KG1 (cell line): Measurements from ENCODE around the gene GSTT2.
"Not testable (repeated sequence)": the region's sequence is repeated elsewhere in the genome, so short reads cannot be mapped to it uniquely, and the experiment has no call there.

Experiments used
- DNase-seq: peaks from one replicate; lab custom pipeline; 2025; lab: John Stamatoyannopoulos, UW

The GSTT2 gene

DNA sequence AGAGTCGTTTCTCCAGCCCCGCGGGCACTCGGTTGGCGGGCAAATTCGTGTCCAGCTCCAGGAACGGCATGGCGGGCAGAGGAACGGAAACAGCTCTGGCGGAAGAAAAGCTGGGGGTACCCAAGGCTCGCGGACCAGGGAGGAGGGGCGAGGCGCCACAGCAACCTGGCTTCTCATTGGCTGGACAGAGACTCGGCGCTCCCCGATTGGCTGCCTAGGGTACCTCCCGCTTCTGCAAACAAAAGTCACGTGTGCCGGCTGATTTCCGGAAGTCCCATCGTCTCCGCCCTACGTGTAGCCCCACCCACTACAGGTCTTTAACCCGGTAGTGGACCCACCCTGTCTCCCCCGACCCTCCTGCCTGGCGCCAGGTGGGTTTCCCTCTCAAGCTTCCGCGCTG lies 5.6 kb upstream of the GSTT2 start, which contains the start of gene DDT:
Gene DDT, minus strand, starts transcription at position 97 of the 400 bp plus-strand sequence. Its CDS starts 27 bp downstream, at position 70.
- DNase-seq: not testable (repeated sequence)

DNA sequence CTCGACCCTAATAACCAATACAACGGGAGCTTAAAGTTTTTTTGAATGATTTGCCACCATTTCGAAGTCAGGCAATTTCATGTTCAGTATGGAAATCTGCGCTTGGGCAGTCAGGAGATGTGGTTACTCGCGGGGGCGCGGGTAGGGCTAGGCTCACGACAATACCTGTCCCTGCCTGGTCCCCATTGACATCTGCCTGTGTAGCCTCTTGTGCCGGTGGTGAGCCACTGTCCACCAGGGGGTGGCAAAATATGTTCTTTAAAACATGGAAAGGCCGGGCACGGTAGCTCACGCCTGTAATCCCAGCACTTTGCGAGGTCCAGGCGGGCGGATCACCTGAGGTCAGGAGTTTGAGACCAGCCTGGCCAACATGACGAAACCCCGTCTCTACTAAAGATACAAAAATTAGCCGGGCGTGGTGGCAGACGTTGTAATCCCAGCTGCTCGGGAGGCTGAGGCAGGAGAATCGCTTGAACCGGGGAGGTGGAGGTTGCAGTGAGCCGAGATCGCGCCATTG lies 5.0 kb upstream of the GSTT2 start:
- DNase-seq: not testable (repeated sequence)

DNA sequence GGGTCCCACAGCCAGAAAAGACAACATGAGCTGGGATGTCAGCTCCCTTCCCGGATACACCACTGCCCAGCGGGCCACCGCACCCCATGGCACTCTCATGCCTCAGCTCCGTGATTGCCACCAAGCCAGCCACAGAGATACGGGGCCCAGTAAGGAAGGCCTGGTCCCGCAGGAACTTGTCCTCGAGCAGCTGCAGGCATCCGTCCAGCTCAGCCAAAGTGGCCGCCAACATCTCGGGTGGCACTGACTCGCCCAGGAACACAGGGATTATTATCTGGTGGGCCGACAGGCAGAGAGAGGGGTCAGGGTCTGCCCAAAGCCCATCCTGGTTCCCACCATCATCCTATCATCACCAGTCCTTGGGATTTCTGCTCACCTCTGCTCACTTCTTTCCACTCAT lies 2.6 kb upstream of the GSTT2 start:
- not testable (repeated sequence) for DNase-seq

DNA sequence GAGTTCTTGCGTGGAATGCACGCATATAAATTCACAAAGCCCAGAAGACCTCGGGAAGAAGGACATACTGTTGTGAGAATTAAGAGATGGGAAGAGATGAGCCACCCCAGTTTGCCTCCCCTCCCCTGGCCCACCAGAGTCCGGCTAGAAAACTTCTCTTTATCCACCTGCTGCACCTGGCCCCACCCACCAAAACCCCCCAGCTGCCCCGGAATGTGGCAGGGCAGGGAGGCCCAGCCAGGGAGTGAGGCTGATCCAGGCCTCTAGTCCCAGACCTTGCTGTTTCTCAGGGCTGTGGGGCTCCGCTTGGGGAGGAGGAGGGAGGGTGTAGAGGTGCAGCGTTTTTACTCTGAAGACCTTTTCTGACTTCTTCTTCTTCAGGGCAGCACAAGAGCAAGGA lies 633 bp downstream of the GSTT2 start:
- DNase-seq: not testable (repeated sequence)

DNA sequence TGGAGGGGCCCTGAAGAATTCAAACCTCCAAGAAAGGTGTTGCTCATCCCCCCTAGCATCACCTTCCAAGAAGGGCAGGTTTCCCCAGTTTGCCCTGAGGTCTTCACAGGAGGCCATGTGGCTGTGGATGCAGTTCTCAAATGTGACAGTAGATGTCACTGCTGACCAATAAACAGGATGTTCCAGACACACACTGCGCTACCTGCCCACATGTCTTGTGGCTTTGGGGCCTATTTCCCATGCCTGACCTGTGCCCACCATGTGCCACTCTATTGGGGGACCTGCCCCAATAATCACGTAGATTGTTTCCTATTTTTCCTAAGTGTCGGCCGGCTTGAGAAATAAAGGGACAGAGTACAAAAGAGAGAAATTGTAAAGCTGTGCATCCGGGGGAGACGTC lies 4.5 kb downstream of the GSTT2 start:
- DNase-seq: no peak

DNA sequence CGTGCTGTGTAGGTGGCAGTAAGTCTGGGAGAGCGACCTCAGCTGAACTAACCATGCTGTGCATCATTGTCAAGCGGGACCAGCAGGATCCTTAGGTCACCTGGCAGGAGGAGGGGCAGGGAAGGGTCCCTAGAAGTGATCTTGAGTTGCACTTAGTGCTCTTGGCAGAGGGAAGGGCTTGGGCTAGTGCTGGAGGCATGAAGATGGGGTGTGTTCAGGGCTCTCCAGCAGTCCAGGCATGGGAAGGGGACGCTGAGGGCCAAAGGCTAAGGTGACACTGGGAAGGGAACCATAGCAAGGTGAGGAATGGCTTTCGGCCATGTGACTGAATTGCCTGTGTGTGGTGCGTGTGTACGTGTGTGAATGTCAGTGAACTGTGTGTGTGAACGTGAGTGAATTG lies 6.2 kb downstream of the GSTT2 start:
- DNase-seq: not testable (repeated sequence)

DNA sequence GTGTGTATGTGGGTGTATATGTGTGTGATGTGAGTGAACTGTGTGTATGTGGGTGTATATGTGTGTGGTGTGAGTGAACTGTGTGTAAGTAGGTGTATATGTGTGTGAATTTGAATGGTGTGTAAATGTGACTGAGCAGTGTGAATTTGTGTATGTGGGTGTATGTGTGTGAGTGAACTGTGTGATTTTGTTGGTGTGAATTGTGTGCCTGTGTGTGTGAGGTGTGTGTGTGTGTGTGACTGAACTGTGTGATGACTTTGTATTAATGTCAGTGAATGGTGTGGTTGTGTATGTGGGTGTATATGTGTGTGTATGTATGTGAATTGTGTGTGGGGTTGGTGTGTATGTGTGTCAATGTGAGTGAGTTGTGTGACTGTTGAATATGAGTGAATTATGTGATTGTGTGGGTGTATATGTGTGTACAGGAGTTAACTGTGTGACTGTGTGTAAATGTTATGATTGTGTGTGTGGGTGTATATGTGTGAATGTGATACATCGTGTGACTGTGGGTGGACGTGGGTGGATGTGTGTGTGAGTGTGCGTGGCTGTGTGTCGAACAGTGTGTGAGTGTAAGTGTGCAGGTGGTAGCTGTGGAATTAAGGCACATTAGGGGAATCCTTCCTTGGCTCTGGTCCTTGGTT lies 6.7 kb downstream of the GSTT2 start:
- DNase-seq: not testable (repeated sequence)

DNA sequence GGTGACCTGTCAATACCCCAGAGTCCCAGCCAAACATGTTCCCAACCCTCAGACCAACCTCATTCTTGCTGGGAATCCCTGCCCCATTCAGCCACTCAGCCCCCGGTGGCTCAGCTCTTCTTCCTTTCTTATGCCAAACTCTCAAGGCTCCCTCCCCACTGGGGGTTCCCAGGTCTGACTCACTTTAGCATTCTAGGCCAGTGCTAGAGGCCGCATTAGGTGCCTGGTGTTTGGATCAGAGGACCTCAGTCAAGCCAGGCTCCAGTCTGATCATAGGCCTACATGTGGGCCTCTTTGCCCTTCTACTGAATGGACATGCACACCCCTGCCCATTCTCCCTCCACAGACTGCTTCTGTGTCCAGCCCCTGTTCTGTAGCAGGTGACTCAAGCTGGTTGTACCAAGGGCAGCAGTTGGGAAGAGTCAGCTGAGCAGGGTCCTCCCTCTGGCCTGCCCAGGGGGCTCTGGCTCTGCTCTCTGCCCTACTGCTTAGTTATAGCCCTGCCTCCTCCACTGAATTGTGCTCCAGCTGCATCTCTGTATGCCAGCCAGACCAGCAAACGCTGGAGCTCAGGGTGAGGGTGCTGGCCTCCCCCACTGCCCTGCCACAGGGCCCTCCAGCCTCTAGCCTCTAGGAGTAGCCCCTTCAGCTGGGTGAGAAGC lies 9.8 kb downstream of the GSTT2 start:
- DNase-seq: not testable (repeated sequence)

DNA sequence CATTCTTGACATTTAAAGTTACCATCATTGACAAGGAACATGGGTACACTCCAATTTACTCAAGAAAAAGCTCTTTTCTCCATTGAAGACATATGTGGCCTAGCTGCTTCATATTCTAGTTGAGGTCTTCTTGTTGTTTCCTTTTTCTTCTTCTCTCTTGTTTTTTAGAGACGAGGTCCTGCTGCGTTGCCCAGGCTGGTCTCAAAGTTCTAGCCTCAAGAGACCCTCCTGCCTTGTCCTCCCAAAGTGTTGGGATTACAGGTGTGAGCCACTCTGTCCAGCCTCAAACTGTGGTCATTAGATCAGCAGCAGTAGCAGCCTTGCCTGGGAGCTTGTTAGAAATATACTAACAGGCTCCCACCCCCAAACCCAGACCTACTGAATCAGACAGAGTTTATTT lies 13.1 kb downstream of the GSTT2 start:
- DNase-seq: not testable (repeated sequence)

DNA sequence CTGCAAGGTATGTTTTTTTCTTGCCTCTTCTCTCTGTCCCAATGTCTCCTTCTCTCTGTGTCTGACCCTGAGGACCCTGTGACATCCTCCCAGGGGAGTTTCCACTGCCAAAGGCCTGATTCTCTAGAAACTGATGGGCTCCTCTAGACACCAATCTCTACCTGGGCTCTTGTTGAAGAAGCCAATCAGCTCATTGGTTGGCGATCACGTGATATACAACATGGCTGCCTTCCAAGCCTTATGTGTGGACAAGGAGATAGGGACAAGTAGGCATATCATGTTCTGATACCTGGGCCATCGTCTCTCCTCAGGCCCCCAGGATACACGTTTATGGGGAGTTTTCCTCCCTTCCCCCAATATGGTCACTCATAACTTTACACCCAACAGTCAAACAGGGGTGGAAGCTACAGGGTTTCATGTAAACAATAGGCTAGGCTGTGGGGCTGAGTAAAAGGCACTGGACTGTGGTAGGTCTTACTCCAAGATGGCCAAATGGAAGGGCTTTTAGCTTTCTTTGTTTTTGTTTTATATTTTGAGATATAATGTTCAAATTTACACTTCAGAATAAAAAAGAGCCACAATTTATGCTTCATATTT lies 13.7 kb downstream of the GSTT2 start:
- DNase-seq: not testable (repeated sequence)

DNA sequence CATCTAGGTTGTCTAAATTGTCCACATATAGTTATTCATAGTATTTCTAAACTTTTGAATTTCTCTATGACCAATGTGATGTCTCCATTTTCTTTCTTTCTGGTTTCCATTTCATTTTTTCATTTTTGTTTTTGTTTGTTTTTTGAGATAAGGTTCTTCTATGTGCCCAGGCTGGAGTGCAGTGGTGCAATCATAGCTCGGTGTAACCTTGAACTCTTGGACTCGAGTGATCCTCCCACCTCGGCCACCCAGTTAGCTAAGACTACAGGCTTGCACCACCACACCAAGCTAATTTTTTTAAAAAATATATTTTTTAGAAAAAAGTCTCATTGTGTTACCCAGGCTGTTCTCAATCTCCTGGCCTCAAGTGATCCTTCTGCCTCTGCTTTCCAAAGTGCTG lies 17.2 kb downstream of the GSTT2 start:
- no peak for DNase-seq

DNA sequence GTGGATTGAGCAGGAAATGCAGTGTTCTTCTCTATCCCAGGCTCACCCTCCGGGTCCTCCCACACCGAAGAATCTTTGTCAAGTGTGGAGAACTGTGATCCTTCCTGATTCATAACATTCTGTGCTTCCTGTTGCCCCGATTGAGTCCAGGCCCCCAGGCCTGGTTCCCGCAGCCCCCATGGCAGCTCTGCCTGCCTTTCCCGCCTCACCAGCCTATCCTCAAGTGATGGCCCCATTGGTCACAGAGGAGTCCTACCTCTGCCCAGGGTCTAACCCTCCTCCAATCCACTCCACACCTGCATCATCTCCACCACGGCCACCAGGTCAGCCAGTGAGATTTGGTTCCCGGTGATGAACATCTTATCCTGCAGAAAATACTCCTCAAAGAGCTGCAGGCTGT lies 19.8 kb downstream of the GSTT2 start:
- DNase-seq: not testable (repeated sequence)

DNA sequence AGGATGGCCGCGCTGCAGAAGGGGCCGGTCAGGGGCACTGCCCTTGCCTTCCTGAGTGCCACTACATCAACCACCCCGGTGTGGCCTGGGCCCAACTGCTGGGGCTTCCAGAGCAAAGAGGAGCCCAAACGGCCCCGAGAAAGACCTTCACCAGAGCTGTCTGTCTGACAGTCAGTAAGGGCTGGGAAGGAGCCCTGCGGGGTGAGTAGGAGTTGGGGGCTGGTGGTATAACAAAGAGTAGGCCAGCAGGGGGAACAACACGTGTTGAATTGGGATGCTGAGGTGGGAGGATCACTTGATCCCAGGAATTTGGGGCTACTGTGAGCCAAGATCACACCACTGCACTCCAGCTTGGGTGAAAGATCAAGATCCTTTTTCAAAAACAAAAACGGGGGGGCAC lies 21.4 kb downstream of the GSTT2 start:
- DNase-seq: no peak

DNA sequence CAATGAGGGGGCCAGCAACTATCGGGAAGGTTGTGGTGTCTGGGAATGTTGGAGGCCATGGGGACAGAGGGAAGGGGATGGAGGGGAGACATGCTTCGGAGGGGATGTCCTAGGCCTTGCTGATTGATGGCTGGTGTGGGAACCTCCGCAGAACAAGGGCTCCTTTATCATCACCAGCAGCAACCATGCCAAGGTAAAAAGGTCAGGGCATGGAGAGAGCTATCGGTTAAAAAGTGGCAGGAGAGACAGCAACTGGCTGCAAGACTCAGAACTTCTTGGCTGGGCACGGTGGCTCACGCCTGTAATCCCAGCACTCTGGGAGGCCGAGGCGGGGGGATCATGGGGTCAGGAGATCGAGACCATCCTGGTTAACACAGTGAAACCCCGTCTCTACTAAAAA lies 22.3 kb downstream of the GSTT2 start:
- no peak for DNase-seq

DNA sequence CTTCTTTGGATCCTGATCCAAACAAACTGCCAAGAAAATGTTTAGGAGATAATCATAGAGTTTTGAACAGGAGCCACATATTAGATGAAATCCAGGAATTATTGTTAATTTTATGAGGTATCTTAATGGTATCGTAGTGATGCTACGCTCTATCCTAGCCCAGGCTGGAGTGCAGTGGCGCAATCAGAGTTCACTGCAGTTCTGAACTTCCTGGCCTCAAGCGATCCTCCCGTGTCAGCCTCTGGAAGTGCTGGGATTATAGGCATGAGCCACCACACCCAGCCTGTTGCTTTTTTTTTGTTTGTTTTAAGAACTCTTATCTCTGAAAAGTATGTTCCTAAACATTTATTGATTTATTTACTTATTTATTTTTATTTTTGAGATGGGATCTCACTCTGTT lies 22.9 kb downstream of the GSTT2 start:
- DNase-seq: no peak

DNA sequence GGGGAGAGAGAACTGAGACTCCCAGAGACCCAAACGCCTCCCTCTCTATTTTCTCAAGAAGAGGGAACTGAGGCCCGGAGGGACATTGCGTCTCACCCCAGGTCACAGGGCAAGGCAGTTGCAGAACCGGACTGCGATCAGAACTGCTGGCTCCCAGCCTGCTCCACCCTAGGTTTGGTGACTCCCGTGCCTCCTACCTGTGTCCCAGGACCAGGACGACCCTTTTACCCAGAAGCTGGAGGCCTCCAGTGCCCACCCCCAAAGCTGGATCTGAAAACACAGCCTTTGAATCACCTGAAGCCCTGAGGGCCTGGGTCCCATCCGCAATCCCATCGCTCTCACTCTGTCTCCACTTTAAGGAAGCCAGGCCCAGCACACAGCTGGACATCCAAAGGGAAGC lies 24.0 kb downstream of the GSTT2 start:
- DNase-seq: no peak

DNA sequence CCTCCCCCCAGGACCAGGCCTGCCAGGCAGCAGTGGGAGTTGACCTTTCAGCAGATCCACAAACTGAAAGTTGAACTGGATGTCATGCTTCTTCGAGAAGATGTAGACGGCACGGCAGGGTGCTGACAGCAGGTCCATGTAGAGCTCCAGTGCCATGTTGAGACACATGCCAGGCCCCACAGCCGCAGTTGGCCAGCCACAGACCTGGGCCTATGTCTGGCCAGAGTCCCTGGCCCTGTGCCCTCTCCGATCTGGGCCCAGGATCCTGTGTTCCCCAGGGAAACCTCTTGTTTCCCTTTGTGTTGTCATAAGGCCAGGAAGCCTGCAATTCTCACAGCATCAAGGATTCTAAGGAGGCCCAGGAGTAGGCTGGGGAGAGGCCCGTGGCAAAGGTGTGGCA lies 25.3 kb downstream of the GSTT2 start, which contains the start of gene GSTT4:
Gene GSTT4, minus strand, starts transcription at position 253 of the 400 bp plus-strand sequence. Its CDS starts 97 bp downstream, at position 156.
- DNase-seq: no peak

DNA sequence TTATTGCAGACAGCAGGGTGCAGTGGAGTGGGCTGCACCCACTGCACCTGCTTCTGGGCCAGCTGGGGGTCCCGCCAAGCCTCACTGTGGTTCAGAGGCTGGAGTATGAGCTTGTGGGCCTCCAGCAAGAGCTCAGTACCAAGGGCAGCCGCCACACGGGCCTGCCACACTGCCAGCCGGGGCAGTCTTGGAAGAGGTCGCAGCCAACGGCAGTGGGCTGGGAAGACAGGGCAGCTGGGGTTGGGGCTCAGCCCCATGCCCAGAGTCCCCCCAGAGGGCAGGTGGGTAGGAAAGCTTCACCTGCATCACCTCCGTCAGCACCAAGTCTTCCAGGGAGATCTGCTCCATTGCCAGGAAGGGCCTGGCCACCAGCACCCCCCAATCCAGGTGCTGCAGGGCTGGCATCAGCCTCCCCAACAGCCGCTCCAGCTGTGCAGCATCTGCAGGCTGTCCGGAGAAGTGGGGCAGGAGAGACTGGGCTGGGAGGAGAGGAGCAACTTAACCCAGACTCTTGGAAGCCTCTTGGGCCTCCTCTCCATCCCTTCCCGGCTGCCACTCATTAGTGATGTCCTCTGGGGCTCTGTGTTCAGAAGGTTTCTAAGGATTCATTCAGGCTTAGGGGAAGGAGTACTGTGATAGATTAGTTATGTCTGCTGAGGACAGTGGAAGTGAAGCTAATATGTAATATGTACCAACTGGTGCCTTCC lies 26.4 kb downstream of the GSTT2 start:
- no peak for DNase-seq

DNA sequence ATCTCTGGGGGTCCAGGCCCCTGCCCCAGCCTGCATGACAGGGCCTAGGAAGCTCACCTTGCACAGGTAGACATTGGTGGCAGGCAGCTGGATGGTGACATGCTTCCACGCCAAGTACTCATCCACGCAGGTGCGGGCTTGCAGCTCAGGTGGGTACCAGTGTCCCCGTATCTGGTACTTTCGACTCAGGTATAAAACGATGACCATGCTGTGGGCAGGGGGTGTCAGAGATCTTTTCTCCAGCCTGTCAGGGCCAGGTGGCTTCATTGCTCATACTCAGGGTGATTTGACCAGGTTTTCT lies 26.9 kb downstream of the GSTT2 start:
- DNase-seq: no peak

DNA sequence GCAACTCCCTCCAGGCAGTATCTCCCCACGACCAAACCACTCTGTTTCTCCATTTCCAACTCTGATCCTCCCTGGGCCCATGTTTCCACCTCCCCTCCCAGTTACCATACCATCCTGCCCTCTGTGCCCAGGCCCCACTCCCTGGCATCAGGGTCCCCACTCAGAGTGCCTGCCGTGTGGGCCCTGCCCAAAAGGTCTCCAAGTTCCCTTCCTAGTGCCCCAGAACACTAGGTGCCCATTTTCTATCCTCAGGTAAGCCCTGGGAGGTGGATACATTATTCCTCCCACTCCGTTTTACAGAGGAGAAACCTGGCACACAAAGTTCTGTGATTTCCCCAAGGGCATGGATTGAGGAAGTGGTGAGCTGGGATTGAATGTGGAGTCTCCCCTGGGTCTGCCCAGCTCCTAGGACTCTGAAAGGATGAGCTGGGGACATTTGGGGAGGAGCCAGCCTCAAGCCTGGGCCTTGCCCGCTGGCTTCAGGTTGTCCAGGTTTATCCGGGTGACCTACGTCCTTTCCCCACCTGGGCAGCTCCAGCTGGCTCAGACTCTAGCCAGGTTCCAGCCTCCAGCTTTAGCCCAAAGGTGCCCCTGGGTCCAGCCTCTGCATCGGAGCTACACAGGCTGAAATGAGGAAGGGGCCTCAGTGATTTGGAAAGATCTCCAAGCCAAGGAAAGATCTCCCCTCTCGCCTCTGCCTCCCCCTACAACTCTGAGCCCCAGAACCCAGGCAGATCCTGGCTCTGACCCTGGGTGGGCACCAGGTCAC lies 27.5 kb downstream of the GSTT2 start:
- DNase-seq: no peak

DNA sequence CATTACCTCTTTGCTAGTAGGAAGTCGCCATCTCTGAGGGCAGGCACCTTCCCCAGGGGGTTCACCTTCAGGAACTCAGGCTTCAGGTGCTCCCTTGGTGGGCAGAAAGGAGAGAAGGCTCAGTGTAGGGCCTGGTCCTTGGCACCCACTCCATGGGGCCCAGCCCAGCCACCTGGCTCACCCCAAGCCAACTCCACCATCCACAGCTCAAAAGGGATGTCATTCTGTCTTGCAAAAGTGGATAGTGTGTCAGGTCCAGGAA lies 28.0 kb downstream of the GSTT2 start:
- no peak for DNase-seq
